Activated naive CD8-positive, alpha-beta T cell treated with anti-CD3 and anti-CD28 coated beads for 36 hours (primary cell): Measurements from ENCODE around the gene PTPRU. TPM values are rescaled to one million over a fixed set of nuclear protein-coding genes. Genes with fewer than 3 reads are reported as not detected.

ENCODE experiments used
- DNase-seq: peaks from one replicate; pipeline ENCODE4 v3.0.0; 2021
- H3K27ac Mint-ChIP-seq: one replicate; pipeline ENCODE4 v1.8.0; 2022; ENCODE audit warnings: mild to moderate bottlenecking, moderate library complexity, mixed read lengths
- H3K27me3 Mint-ChIP-seq: one replicate; pipeline ENCODE4 v1.8.0; 2022; ENCODE audit warnings: mild to moderate bottlenecking, mixed read lengths
- H3K36me3 Mint-ChIP-seq: one replicate; pipeline ENCODE4 v1.8.0; 2021; ENCODE audit warnings: mild to moderate bottlenecking, mixed read lengths
- H3K4me1 Mint-ChIP-seq: one replicate; pipeline ENCODE4 v1.8.0; 2021; ENCODE audit warnings: mixed read lengths
- H3K4me3 Mint-ChIP-seq: one replicate; pipeline ENCODE4 v1.8.0; 2022; ENCODE audit warnings: mild to moderate bottlenecking, moderate library complexity, mixed read lengths
- H3K9me3 Mint-ChIP-seq: one replicate; pipeline ENCODE4 v1.8.0; 2022; ENCODE audit warnings: mixed read lengths
- total RNA-seq, 2 experiments: library from RNA; stranded (reverse); gene quantifications; one replicate each; pipeline ENCODE4 v1.2.3, GENCODE V29; 2021

PTPRU gene
- total RNA-seq, 2 experiments from 2014 or later, result 0.52 to 0.74 TPM

- H3K4me3 Mint-ChIP-seq, result no peak overlapping the region
- H3K27ac Mint-ChIP-seq, result no peak overlapping the region
- no peak for DNase-seq
- H3K36me3 Mint-ChIP-seq, result no peaks in the 10 kb centered on the region
- peaks cover 16% of the 10 kb centered on the region for H3K27me3 Mint-ChIP-seq
- no peaks in the 10 kb centered on the region for H3K4me1 Mint-ChIP-seq
- no peaks in the 10 kb centered on the region for H3K9me3 Mint-ChIP-seq
Measured at GRCh38 chr1:29365906-29366670, 129.8 kb downstream of the PTPRU start.

- no peak overlapping the region for H3K4me3 Mint-ChIP-seq
- no peak for DNase-seq
- no peaks in the 10 kb centered on the region for H3K36me3 Mint-ChIP-seq
- no peaks in the 10 kb centered on the region for H3K4me1 Mint-ChIP-seq
- no peaks in the 10 kb centered on the region for H3K9me3 Mint-ChIP-seq
- H3K27me3 Mint-ChIP-seq, result peaks cover 19% of the 10 kb centered on the region
- H3K27ac Mint-ChIP-seq, result no peak overlapping the region
Measured at GRCh38 chr1:29368936-29369932, 132.9 kb downstream of the PTPRU start.

- H3K36me3 Mint-ChIP-seq, result no peaks in the 10 kb centered on the region
- no peak for DNase-seq
- no peaks in the 10 kb centered on the region for H3K4me1 Mint-ChIP-seq
- H3K27me3 Mint-ChIP-seq, result peaks cover 23% of the 10 kb centered on the region
- no peaks in the 10 kb centered on the region for H3K9me3 Mint-ChIP-seq
- H3K27ac Mint-ChIP-seq, result no peak overlapping the region
- no peak overlapping the region for H3K4me3 Mint-ChIP-seq
Measured at GRCh38 chr1:29370067-29370466, 133.7 kb downstream of the PTPRU start.

- H3K36me3 Mint-ChIP-seq, result no peaks in the 10 kb centered on the region
- H3K4me3 Mint-ChIP-seq, result no peak overlapping the region
- H3K27me3 Mint-ChIP-seq, result peaks cover 32% of the 10 kb centered on the region
- no peaks in the 10 kb centered on the region for H3K4me1 Mint-ChIP-seq
- DNase-seq, result no peak
- H3K9me3 Mint-ChIP-seq, result peaks cover 6% of the 10 kb centered on the region
- no peak overlapping the region for H3K27ac Mint-ChIP-seq
Measured at GRCh38 chr1:29371332-29371731, 135.0 kb downstream of the PTPRU start.

- no peak overlapping the region for H3K27ac Mint-ChIP-seq
Measured at GRCh38 chr1:29372108-29372507, 135.8 kb downstream of the PTPRU start.

More at GRCh38 chr1:29372108-29372507, 135.8 kb downstream of the PTPRU start:
- Mint-ChIP-seq H3K4me1 (no peaks in the 10 kb centered on the region), H3K27me3 (peaks cover 38% of the 10 kb centered on the region), H3K9me3 (peaks cover 10% of the 10 kb centered on the region), H3K36me3 (no peaks in the 10 kb centered on the region), H3K4me3 (no peak overlapping the region)
- DNase-seq, result no peak

Other genes with a start within 250 kb of the PTPRU start
- gene TMEM200B, start 112.6 kb upstream of the PTPRU start, total RNA-seq, result under 1 TPM; 0.90 to 0.99 TPM
- 100 to 1,000 TPM; 113 to 114 TPM for gene SRSF4, start 54.6 kb upstream of the PTPRU start, total RNA-seq
- gene MECR, start 5.6 kb upstream of the PTPRU start, total RNA-seq, result 10 to 100 TPM; 42.0 to 42.7 TPM